Smooth muscle cell (in vitro differentiated cells): ENCODE data around the gene AHDC1. TPM values are rescaled to one million over a fixed set of nuclear protein-coding genes. Genes with fewer than 3 reads are reported as not detected.

Source experiments
- DNase-seq: peaks from one replicate; lab custom pipeline; 2025; ENCODE audit not compliant: unreplicated experiment; lab: John Stamatoyannopoulos, UW
- H2AFZ ChIP-seq: fragments of 200-600 bp; sonication (generic); 2 replicates; pipeline ENCODE4 v1.6.0; 2016; ENCODE audit warnings: antibody characterized with exemption, low read depth, mild to moderate bottlenecking
- H3F3A ChIP-seq: fragments of 200-600 bp; sonication (generic); 2 replicates; pipeline ENCODE4 v1.6.0; 2017; ENCODE audit warnings: antibody characterized with exemption, low read depth
- H3K27ac ChIP-seq: fragments of 200-600 bp; sonication (generic); 2 replicates; pipeline ENCODE4 v1.5.1; 2016; ENCODE audit warnings: low read depth, mild to moderate bottlenecking
- H3K27me3 ChIP-seq: fragments of 200-600 bp; sonication (generic); 2 replicates; pipeline ENCODE4 v1.6.1; 2016; ENCODE audit warnings: low read depth, mild to moderate bottlenecking
- H3K36me3 ChIP-seq: fragments of 200-600 bp; sonication (generic); 2 replicates; pipeline ENCODE4 v1.5.1; 2016; ENCODE audit warnings: low read depth
- H3K4me1 ChIP-seq: fragments of 200-600 bp; sonication (generic); 2 replicates; pipeline ENCODE4 v1.5.1; 2016; ENCODE audit warnings: low read depth
- H3K4me2 ChIP-seq: fragments of 200-600 bp; sonication (generic); 2 replicates; pipeline ENCODE4 v1.6.0; 2016; ENCODE audit warnings: mild to moderate bottlenecking
- H3K4me3 ChIP-seq: fragments of 200-600 bp; sonication (generic); 2 replicates; pipeline ENCODE4 v1.5.1; 2016; ENCODE audit warnings: mild to moderate bottlenecking
- H3K79me2 ChIP-seq: fragments of 200-600 bp; sonication (generic); 2 replicates; pipeline ENCODE4 v1.6.0; 2016; ENCODE audit warnings: low read depth, mild to moderate bottlenecking
- H3K9ac ChIP-seq: fragments of 200-600 bp; sonication (generic); 2 replicates; pipeline ENCODE4 v1.6.0; 2016; ENCODE audit warnings: low read depth
- H3K9me3 ChIP-seq: fragments of 200-600 bp; sonication (generic); replicated peaks from 2 replicates; pipeline ENCODE4 v1.5.1; 2016; ENCODE audit warnings: low read depth
- H4K20me1 ChIP-seq: fragments of 200-600 bp; sonication (generic); 2 replicates; pipeline ENCODE4 v1.6.0; 2016; ENCODE audit warnings: low read depth
- WGBS: methylation state at CpG from one replicate; pipeline ENCODE4 v1.1.7; 2016; ENCODE audit warnings: low lambda C conversion rate; 5-methylcytosine and 5-hydroxymethylcytosine counted together
- polyA plus RNA-seq: library from polyadenylated mRNA; unstranded; fragments of >200 nt; fragmentation: Nextera tagmentation; extraction: Ambion mirVana; gene quantifications from 2 replicates; pipeline ENCODE4 v1.2.1, GENCODE V29; 2016
- total RNA-seq: library from RNA; depleted of rRNA; stranded (reverse); fragments of >200 nt; gene quantifications from 2 replicates; pipeline ENCODE4 v1.2.3, GENCODE V29; 2014
- TF ChIP-seq, protein P1 (sequence below): fragments of 200-600 bp; sonication (generic); IDR thresholded peaks from 2 replicates; pipeline ENCODE4 v1.5.1; 2017; ENCODE audit warnings: borderline replicate concordance, mild to moderate bottlenecking, antibody characterized with exemption; ENCODE audit not compliant: insufficient read depth, poor library complexity, severe bottlenecking

AHDC1 gene
- total and polyA plus RNA-seq, 2 experiments from 2014 or later = 12.2 TPM

DNA sequence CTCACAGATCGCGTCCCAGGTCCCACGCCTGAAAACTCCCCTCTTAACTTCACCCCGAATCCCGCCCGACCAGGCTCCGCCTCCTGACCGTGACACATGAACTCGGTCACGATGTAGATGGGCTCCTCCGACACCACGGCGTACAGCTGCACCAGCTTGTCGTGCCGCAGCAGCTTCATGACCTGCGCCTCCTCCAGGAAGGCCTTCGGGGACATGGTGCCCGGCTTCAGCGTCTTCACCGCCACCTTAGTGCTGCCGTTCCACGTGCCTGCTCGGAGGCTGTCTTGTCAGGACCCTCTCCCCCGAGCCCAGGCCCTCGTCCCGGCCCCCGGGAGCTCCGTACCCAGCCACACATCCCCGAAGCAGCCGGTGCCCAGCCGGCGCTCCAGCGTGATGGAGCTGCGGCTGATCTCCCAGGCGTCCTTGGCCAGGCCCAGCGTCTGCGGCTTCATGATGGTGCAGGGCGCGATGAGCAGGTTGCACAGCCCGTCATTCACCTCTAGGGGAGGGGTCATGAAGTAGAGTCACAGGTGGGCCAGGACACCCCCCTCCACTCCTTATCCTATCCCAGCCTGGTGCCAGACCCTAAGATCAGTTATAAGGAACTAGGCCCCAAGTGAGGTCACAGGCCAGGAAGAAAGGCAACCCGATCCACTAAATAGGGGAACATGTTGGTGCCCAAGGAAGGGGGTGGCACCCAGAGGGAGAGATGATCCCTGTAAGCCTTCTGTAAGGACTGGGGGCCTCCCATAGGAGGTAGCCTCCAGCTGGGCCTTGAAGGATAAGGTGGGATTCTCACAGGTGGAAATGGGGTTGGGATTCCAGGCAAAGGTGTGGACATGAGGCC is 11.6 kb upstream of the AHDC1 start:
- no peaks in the 10 kb centered on the region for H3F3A ChIP-seq
- WGBS = 46% methylated on average over 38 of the region's 41 CpGs
- no peaks in the 10 kb centered on the region for H3K27me3 ChIP-seq
- H3K4me3 ChIP-seq = peak overlapping the region; percentile 23
- no peak overlapping the region for H3K9ac ChIP-seq
- H3K27ac ChIP-seq = no peak overlapping the region
- TF ChIP-seq, protein P1, sequence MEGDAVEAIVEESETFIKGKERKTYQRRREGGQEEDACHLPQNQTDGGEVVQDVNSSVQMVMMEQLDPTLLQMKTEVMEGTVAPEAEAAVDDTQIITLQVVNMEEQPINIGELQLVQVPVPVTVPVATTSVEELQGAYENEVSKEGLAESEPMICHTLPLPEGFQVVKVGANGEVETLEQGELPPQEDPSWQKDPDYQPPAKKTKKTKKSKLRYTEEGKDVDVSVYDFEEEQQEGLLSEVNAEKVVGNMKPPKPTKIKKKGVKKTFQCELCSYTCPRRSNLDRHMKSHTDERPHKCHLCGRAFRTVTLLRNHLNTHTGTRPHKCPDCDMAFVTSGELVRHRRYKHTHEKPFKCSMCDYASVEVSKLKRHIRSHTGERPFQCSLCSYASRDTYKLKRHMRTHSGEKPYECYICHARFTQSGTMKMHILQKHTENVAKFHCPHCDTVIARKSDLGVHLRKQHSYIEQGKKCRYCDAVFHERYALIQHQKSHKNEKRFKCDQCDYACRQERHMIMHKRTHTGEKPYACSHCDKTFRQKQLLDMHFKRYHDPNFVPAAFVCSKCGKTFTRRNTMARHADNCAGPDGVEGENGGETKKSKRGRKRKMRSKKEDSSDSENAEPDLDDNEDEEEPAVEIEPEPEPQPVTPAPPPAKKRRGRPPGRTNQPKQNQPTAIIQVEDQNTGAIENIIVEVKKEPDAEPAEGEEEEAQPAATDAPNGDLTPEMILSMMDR = no peak
- no peaks in the 10 kb centered on the region for H3K9me3 ChIP-seq
- no peaks in the 10 kb centered on the region for H3K36me3 ChIP-seq
- DNase-seq = no peak
- H3K4me1 ChIP-seq = no peaks in the 10 kb centered on the region
- no peaks in the 10 kb centered on the region for H3K79me2 ChIP-seq
- H3K4me2 ChIP-seq = peak overlapping the region; percentile 47
- peak overlapping the region; percentile 82 for H2AFZ ChIP-seq
- no peaks in the 10 kb centered on the region for H4K20me1 ChIP-seq

GRCh38 chr1:27614625-27615344 is 10.8 kb upstream of the AHDC1 start:
- Histone ChIP-seq H3K27me3 (no peaks in the 10 kb centered on the region), H3K36me3 (no peaks in the 10 kb centered on the region), H3F3A (no peaks in the 10 kb centered on the region), H3K4me2 (peak overlapping the region; percentile 47), H3K27ac (no peak overlapping the region), H3K79me2 (no peaks in the 10 kb centered on the region), H4K20me1 (no peaks in the 10 kb centered on the region), H3K9ac (no peak overlapping the region), H3K4me1 (no peaks in the 10 kb centered on the region), H3K4me3 (peak overlapping the region; percentile 23), H2AFZ (peak overlapping the region; percentile 82), H3K9me3 (no peaks in the 10 kb centered on the region)
- DNase-seq = no peak
- WGBS = 21% methylated on average over 9 of the region's 26 CpGs
- TF ChIP-seq, protein P1 = no peak

DNA sequence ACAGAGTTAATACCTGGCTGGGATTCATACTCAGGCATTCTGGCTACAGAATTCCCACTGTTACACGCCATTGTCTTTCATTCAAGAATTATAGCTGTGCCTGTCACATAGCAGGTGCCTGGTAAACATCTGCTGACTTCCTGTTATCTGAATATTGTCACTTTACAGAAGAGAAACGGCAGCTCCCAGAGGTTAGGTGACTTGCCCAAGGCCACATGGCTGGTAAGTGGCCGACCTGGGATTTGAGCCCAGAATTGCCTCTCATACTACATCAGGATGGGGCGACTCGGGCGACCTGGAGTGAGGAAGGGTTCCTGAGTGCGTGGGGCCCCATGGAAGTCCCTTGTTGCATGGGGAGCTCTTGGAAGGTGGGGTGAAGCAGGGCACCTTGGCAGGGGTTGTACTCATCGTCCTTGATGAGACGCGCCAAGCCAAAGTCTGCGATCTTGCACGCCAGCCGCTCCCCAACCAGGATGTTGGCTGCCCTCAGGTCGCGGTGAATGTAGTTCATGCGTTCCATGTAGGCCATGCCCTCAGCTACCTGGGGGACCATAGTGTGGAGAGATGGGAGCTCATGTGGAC is 10.2 kb upstream of the AHDC1 start:
- no peaks in the 10 kb centered on the region for H3K9me3 ChIP-seq
- no peak overlapping the region for H2AFZ ChIP-seq
- no peaks in the 10 kb centered on the region for H4K20me1 ChIP-seq
- no peak overlapping the region for H3K4me3 ChIP-seq
- no peaks in the 10 kb centered on the region for H3K36me3 ChIP-seq
- no peaks in the 10 kb centered on the region for H3K79me2 ChIP-seq
- H3F3A ChIP-seq = no peaks in the 10 kb centered on the region
- 91% methylated on average over 16 of the region's 16 CpGs for WGBS
- DNase-seq = no peak
- no peaks in the 10 kb centered on the region for H3K27me3 ChIP-seq
- no peaks in the 10 kb centered on the region for H3K4me1 ChIP-seq
- H3K9ac ChIP-seq = no peak overlapping the region
- H3K4me2 ChIP-seq = peak overlapping the region; percentile 47
- TF ChIP-seq, protein P1 = no peak
- H3K27ac ChIP-seq = no peak overlapping the region
